ENCODE results near the gene GRK5.
"Not testable (repeated sequence)": the region's sequence is repeated elsewhere in the genome, so short reads cannot be mapped to it uniquely, and the experiment has no call there.

The GRK5 gene

GRCh38 chr10:119225083-119225658 is 17.8 kb downstream of the GRK5 start:
- DNase-seq = no peak

- DNase-seq = no peak
These were observed 20.5 kb downstream of the GRK5 start for GRCh38 chr10:119227825-119228224.

- no peak for DNase-seq
These were observed 24.3 kb downstream of the GRK5 start for GRCh38 chr10:119231654-119232053.

- DNase-seq = not testable (repeated sequence)
These were observed 25.1 kb downstream of the GRK5 start for GRCh38 chr10:119232439-119232838.

GRCh38 chr10:119233123-119233820 is 25.9 kb downstream of the GRK5 start:
- DNase-seq = no peak

DNA sequence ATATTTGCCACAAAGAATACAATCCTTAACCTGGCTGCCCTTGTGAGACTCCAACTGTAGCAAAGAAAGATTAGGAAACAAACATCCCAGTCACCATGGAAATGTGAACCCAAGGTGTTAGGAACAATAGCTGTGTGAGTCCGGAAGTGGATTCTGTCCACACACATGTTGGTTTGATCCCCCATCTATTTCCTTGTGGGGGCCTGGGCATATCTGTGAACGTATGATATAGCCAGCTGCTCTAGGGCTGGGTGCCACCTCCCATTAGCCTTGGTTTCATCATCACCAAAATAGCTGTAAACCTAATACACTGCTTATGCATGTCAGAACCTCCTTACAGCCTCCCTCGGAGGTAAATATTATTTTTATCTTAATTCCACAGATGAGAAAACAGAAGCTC is 26.4 kb downstream of the GRK5 start:
- no peak for DNase-seq

GRCh38 chr10:119235356-119235755 is 28.0 kb downstream of the GRK5 start:
- DNase-seq = no peak

- DNase-seq = no peak
These were observed 30.5 kb downstream of the GRK5 start for GRCh38 chr10:119237722-119238436.

GRCh38 chr10:119238577-119238976 is 31.2 kb downstream of the GRK5 start:
- no peak for DNase-seq

- not testable (repeated sequence) for DNase-seq
These were observed 31.6 kb downstream of the GRK5 start for GRCh38 chr10:119239015-119239414.

DNA sequence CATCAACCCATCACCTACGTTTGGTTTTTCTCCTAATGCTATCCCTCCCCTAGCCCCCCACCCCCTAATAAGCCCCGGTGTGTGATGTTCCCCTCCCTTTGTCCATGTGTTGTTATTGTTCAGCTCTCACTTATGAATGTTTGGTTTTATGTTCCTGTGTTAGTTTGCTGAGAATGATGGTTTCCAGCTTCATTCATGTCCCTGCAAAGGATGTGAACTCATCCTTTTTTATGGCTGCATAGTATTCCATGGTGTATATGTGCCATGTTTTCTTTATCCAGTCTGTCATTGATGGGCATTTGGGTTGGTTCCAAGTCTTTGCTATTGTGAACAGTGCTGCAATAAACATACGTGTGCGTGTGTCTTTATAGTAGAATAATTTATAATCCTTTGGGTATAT is 32.3 kb downstream of the GRK5 start:
- DNase-seq = not testable (repeated sequence)

- no peak for DNase-seq
These were observed 33.7 kb downstream of the GRK5 start for GRCh38 chr10:119241066-119241465.

- DNase-seq = no peak
These were observed 34.8 kb downstream of the GRK5 start for GRCh38 chr10:119242186-119242585.

- DNase-seq = no peak
These were observed 36.1 kb downstream of the GRK5 start for GRCh38 chr10:119243488-119243887.

DNA sequence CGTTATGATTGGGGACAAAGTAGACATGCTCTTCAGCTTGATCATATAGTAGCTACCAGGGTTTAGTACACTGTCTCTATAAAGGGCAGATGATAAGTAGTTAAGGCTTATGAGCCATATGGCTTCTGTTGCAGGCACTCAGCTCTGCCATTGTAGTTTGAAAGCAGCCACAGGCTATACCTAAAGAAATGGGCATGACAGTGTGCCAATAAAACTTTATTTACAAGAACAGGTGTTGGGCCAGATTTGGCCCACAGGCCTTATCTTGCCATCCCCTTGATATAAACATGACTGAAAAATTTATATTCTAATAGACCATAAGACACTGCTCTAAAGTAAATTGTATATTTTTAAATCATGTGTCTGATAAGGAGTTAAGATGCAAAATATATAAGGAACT is 36.6 kb downstream of the GRK5 start:
- DNase-seq = no peak

GRCh38 chr10:119245272-119245671 is 37.9 kb downstream of the GRK5 start:
- DNase-seq = no peak

GRCh38 chr10:119246862-119247549 is 39.6 kb downstream of the GRK5 start:
- DNase-seq = no peak

GRCh38 chr10:119247550-119247894 is 40.2 kb downstream of the GRK5 start:
- no peak for DNase-seq

- no peak for DNase-seq
These were observed 40.8 kb downstream of the GRK5 start for GRCh38 chr10:119248184-119248583.

DNA sequence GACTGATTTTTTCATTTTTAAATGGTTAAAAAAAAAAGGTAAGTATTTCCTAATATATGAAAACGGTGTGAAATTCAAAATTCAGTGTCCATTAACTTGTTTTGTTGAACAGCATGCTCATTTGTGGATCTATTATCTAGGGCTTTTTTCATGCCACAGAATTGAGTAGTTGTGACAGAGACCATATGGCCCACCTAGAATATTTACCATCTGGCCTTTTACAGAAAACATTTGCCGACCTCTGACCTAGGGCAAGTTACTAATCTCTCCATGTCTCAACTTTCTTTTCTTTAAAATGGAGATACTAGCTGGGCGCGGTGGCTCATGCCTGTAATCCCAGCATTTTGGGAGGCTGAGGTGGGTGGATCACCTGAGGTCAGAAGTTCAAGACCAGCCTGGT is 41.3 kb downstream of the GRK5 start:
- DNase-seq = no peak

- DNase-seq = no peak
These were observed 43.4 kb downstream of the GRK5 start for GRCh38 chr10:119250641-119251314.

DNA sequence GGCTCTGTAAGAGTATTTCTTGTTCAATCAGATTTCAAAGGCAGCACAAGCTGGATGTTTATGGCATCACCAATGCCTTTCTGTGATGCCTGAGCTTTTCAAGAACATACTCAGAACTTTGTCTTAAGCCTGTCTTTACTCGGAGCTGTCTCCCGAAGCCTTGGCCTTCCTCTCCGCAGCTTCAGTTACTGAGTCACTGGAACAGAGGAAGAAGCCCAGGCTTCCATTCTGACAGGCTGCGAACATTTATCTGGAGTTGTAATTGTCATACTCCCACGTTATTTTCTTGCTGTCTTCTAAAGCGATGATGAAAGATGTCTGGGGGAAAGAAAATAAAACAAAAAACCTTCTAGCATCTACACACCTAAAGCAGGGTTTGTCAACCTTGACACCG is 43.9 kb downstream of the GRK5 start:
- no peak for DNase-seq

- DNase-seq = no peak
These were observed 44.7 kb downstream of the GRK5 start for GRCh38 chr10:119252051-119252465.
